ENCODE results near the gene NTSR2. TPM values are rescaled to one million over a fixed set of nuclear protein-coding genes. Genes with fewer than 3 reads are reported as not detected.

NTSR2 gene
- total RNA-seq, 2 experiments from 2014 or later: not detected

GRCh38 chr2:11688222-11689069 lies 18.5 kb upstream of the NTSR2 start:
- Histone ChIP-seq H3K9me3 (ENCODE audit: low read length) (no peaks in the 10 kb centered on the region), H3K4me3 (ENCODE audit: low read depth, low read length, poor library complexity, severe bottlenecking) (no peak overlapping the region)
- BruUV-seq (replicated peaks): no TSS peak

GRCh38 chr2:11687736-11688135 lies 17.7 kb upstream of the NTSR2 start:
- Histone ChIP-seq H3K4me3 (ENCODE audit: low read depth, low read length, poor library complexity, severe bottlenecking) (no peak overlapping the region), H3K4me2 (ENCODE audit: low read length) (no peak overlapping the region)
- POLR2A ChIA-PET: interaction anchor here (0.8 kb wide), 1 partner anchor 64 kb away, joined by 4 read pairs; no protein-coding TSS in a partner anchor

More at GRCh38 chr2:11688222-11689069, 18.5 kb upstream of the NTSR2 start:
- POLR2A ChIA-PET: interaction anchor here (0.8 kb wide), 1 partner anchor 63 kb away, joined by 4 read pairs; no protein-coding TSS in a partner anchor
- intact Hi-C loops (cut with micrococcal nuclease; ENCODE audit: unreplicated experiment): loop anchor here (1.0 kb wide), 1 partner anchor 91 kb away; no protein-coding TSS in a partner anchor
- H3K9me2 ChIP-seq (ENCODE audit: insufficient read depth, low read length): no peaks in the 10 kb centered on the region
- CTCF ChIA-PET (ENCODE audit: unreplicated experiment): interaction anchor here (0.7 to 1.1 kb wide), 4 partner anchors 51 to 97 kb away, joined by 3 to 5 read pairs (median 3); no protein-coding TSS in a partner anchor
- H4K20me1 ChIP-seq (ENCODE audit: insufficient read depth, low read length): no peaks in the 10 kb centered on the region
- TF ChIP-seq EZH2phosphoT487 (IDR thresholded peaks at IDR 0.05; ENCODE audit: borderline replicate concordance, low read depth, low read length) (no peak), CTCF (conservative IDR thresholded peaks at IDR 0.05; ENCODE audit: low read length) (peak; percentile 98)
- peaks cover 10% of the 10 kb centered on the region for H3K4me1 ChIP-seq (ENCODE audit: insufficient read depth, low read length, poor library complexity, severe bottlenecking)
- H3K27ac ChIP-seq (ENCODE audit: low read depth, low read length, poor library complexity, severe bottlenecking): no peak overlapping the region
- DNase-seq (ENCODE audit: low spot score): peak; percentile 82
- peak overlapping the region; percentile 56; the same call in 1 of the 2 replicates for H2AFZ ChIP-seq (ENCODE audit: low read length)
- H3K36me3 ChIP-seq (ENCODE audit: insufficient read depth, low read length): no peaks in the 10 kb centered on the region
- no peaks in the 10 kb centered on the region for H3K79me2 ChIP-seq (ENCODE audit: insufficient read depth, low read depth, low read length)
- H3K4me2 ChIP-seq (ENCODE audit: low read length): peak overlapping the region; percentile 46; the same call in 1 of the 2 replicates

More at GRCh38 chr2:11687736-11688135, 17.7 kb upstream of the NTSR2 start:
- H3K4me1 ChIP-seq (ENCODE audit: insufficient read depth, low read length, poor library complexity, severe bottlenecking): peaks cover 10% of the 10 kb centered on the region
- H3K9me2 ChIP-seq (ENCODE audit: insufficient read depth, low read length): no peaks in the 10 kb centered on the region
- H4K20me1 ChIP-seq (ENCODE audit: insufficient read depth, low read length): no peaks in the 10 kb centered on the region
- no peaks in the 10 kb centered on the region for H3K79me2 ChIP-seq (ENCODE audit: insufficient read depth, low read depth, low read length)
- no peaks in the 10 kb centered on the region for H3K36me3 ChIP-seq (ENCODE audit: insufficient read depth, low read length)
- intact Hi-C loops (cut with micrococcal nuclease; ENCODE audit: unreplicated experiment): loop anchor here (1.0 kb wide), 1 partner anchor 92 kb away; no protein-coding TSS in a partner anchor
- no TSS peak for BruUV-seq (replicated peaks)
- no peak overlapping the region for H3K27ac ChIP-seq (ENCODE audit: low read depth, low read length, poor library complexity, severe bottlenecking)
- CTCF ChIA-PET (ENCODE audit: unreplicated experiment): interaction anchor here (0.7 to 1.1 kb wide), 3 partner anchors 51 to 98 kb away, joined by 3 to 5 read pairs (median 3); no protein-coding TSS in a partner anchor
- no peaks in the 10 kb centered on the region for H3K9me3 ChIP-seq (ENCODE audit: low read length)
- H2AFZ ChIP-seq (ENCODE audit: low read length): no peak overlapping the region
- TF ChIP-seq CTCF (conservative IDR thresholded peaks at IDR 0.05; ENCODE audit: low read length) (no peak), EZH2phosphoT487 (IDR thresholded peaks at IDR 0.05; ENCODE audit: borderline replicate concordance, low read depth, low read length) (no peak)
- no peak for DNase-seq (ENCODE audit: low spot score)

Measured in OCI-LY7 (cell line).